ENCODE measurements around the gene GNAQ. TPM values are rescaled to one million over a fixed set of nuclear protein-coding genes. Genes with fewer than 3 reads are reported as not detected.

The GNAQ gene
- total and polyA plus RNA-seq, 12 donors = 5.4 to 19.8 (median 13.2) TPM

DNA sequence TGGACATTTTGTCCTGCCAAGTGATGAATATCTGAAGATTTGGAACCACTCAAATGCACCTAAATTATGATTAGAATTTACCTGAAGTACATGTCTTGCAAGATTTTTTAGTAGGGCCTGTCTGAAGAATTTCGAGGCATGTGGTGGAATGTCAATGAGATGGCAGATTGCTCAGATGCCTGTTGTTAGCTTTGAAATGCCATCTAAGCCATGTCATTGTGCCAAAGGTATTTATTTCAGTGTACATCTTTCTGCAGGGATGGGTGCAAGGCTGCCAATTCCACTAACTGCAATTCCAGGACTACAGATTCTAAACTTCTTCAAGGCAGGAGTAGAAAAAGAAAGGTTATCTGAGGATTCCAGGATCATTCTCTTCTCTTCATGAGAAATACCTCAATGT lies 9.1 kb upstream of the GNAQ start:
- no peak for ATAC-seq

DNA sequence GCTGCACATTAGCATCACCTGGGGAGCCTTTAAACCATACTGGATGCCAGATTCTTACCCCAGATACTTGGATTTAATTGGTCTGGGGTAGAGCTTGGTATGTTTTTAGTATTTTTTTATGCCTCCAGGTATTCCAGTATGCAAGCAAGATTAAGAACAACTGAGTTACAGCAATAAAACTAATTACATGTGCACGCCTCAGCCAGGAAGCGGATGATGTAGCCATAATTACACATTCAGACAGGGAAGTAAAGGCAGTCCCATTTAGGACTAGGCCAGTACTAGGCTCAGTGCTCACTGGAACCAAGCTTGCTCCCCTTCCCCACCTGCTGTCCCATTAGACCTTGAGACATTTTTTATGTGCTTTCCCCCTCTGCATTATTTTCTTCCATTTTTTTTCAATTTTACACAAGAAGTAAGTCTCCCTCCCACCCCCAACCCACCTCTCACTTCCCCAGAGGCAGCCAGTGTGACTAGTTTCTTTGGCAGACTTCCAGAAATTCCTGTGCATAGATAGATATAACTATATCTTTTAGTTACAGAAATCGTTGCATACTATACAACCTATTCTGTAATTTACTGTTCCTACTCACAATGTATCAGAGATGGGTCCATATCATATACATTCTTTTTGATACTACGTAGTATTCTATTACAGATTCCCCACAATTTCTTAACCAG lies 7.1 kb upstream of the GNAQ start:
- intact Hi-C loops (cut with DNase I) = loop anchor here in 8 of 10 donors (5.0 to 10.0 kb wide), 8 partner anchors 64 to 604 kb away; no protein-coding TSS in a partner anchor
- ATAC-seq = peak in 1 of 8 donors; percentile 7
- TF ChIP-seq, protein P1, sequence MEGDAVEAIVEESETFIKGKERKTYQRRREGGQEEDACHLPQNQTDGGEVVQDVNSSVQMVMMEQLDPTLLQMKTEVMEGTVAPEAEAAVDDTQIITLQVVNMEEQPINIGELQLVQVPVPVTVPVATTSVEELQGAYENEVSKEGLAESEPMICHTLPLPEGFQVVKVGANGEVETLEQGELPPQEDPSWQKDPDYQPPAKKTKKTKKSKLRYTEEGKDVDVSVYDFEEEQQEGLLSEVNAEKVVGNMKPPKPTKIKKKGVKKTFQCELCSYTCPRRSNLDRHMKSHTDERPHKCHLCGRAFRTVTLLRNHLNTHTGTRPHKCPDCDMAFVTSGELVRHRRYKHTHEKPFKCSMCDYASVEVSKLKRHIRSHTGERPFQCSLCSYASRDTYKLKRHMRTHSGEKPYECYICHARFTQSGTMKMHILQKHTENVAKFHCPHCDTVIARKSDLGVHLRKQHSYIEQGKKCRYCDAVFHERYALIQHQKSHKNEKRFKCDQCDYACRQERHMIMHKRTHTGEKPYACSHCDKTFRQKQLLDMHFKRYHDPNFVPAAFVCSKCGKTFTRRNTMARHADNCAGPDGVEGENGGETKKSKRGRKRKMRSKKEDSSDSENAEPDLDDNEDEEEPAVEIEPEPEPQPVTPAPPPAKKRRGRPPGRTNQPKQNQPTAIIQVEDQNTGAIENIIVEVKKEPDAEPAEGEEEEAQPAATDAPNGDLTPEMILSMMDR (IDR thresholded peaks at IDR 0.05) = no peak
- no peak for DNase-seq
- no peak overlapping the region for H3K4me3 ChIP-seq
- no peak overlapping the region for H3K27ac ChIP-seq
- H3K9me3 ChIP-seq = no peaks in the 10 kb centered on the region
- H3K36me3 ChIP-seq = no peaks in the 10 kb centered on the region
- H3K27me3 ChIP-seq = peaks cover 0 to 4% (median 0%) of the 10 kb centered on the region in 7 donors
- peaks cover 0 to 26% (median 10%) of the 10 kb centered on the region in 9 donors for H3K4me1 ChIP-seq
- WGBS, 2 donors = 69 to 70% methylated on average over 4 of the region's 4 CpGs

More for the DNA sequence above, 9.1 kb upstream of the GNAQ start:
- WGBS, 2 donors = 74 to 83% methylated on average over 1 of the region's 1 CpG
- intact Hi-C loops (cut with DNase I) = no loop called here
- Histone ChIP-seq H3K36me3 (no peaks in the 10 kb centered on the region), H3K9me3 (no peaks in the 10 kb centered on the region), H3K27ac (no peak overlapping the region), H3K4me3 (no peak overlapping the region), H3K4me1 (peaks cover 0 to 8% (median 0%) of the 10 kb centered on the region in 9 donors), H3K27me3 (peaks cover 0 to 4% (median 0%) of the 10 kb centered on the region in 7 donors)
- no peak for DNase-seq
- TF ChIP-seq, protein P1 (IDR thresholded peaks at IDR 0.05) = no peak

DNA sequence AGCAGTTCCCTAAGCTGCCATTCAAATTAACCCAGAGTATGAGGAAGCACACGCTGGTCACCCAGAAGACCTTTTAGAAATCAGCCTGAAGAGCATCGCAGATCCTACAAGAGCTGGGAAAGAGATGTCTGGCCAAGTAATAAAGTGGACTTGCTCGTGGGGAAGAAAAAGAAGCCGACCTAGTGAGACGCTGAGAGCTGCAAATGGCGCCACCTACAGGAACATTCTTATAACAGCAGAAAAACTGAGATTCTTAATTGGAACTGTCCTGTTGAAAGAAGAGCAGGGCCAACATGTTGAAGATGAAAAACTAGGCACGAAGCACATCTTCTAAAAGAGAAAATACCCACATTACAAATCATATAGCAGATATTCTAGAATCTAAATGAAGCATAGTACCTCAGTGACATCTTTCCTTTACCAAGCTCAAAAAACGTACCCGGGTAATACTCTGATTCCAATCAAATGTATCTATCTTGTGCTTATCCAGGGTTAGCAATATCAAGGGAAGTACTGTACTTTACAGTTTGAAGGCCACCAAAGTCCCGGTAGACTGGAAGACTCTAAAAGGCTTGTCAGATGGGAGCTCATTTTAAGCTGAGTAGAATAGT lies 3.9 kb upstream of the GNAQ start:
- intact Hi-C loops (cut with DNase I) = loop anchor here in 8 of 10 donors (2.0 to 10.0 kb wide), 11 partner anchors 57 to 601 kb away; no protein-coding TSS in a partner anchor
- ATAC-seq (peak in 6 of 8 donors; percentile 8 to 48 (median 30)), DNase-seq (peak in 1 of 2 donors; percentile 71)
- TF ChIP-seq, protein P1 (IDR thresholded peaks at IDR 0.05) = peak; percentile 73 to 87 (median 81)
- no peaks in the 10 kb centered on the region for H3K36me3 ChIP-seq
- no peaks in the 10 kb centered on the region for H3K9me3 ChIP-seq
- H3K4me1 ChIP-seq = peaks cover 7 to 39% (median 21%) of the 10 kb centered on the region in 9 donors
- 20 to 21% methylated on average over 10 of the region's 10 CpGs for WGBS, 2 donors
- no peaks in the 10 kb centered on the region for H3K27me3 ChIP-seq
- peak overlapping the region in 5 of 10 donors; percentile 27 to 65 (median 37) for H3K27ac ChIP-seq
- no peak overlapping the region for H3K4me3 ChIP-seq

DNA sequence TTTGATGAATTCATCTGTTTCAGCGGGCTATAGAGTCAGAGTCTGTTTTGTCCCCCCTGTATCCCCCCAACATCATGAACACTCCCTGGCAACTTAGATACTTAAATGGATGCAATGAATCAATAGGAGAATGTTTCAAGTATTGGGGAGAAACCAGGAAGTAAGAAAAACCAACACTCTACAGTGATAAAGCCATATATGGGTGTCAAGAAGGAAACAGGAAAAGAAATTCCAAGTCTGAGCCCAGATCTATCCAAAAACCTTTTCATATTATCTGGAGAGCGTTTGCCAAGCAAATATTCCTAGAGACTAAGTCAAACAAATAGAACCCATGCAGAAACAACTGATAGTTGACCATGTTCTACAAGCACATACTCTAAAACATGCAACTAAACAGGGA lies 2.3 kb upstream of the GNAQ start:
- Histone ChIP-seq H3K36me3 (no peaks in the 10 kb centered on the region), H3K27ac (peak overlapping the region in 1 of 10 donors; percentile 65), H3K27me3 (no peaks in the 10 kb centered on the region), H3K9me3 (no peaks in the 10 kb centered on the region), H3K4me1 (peaks cover 7 to 48% (median 29%) of the 10 kb centered on the region in 9 donors), H3K4me3 (no peak overlapping the region)
- DNase-seq (no peak), ATAC-seq (no peak)
- 80 to 86% methylated on average over 2 of the region's 2 CpGs for WGBS, 2 donors
- intact Hi-C loops (cut with DNase I) = loop anchor here in 7 of 10 donors (1.0 to 10.0 kb wide), 13 partner anchors 55 to 599 kb away; no protein-coding TSS in a partner anchor
- TF ChIP-seq, protein P1 (IDR thresholded peaks at IDR 0.05) = no peak
